HG02642 (cell line): ENCODE results near the gene PLPP6.

ENCODE experiments used
- ATAC-seq: cut with Tn5 transposase; IDR thresholded peaks from one replicate; pipeline ENCODE4 v1.9.1; 2021; ENCODE audit warnings: mild to moderate bottlenecking; ENCODE audit not compliant: unreplicated experiment, poor library complexity

PLPP6 gene

GRCh38 chr9:4661165-4661564 lies 929 bp upstream of the PLPP6 start:
- no peak for ATAC-seq

GRCh38 chr9:4661611-4662010 lies 483 bp upstream of the PLPP6 start:
- ATAC-seq: no peak

- ATAC-seq: no peak
Measured at GRCh38 chr9:4662989-4663792, 1.1 kb downstream of the PLPP6 start.

- ATAC-seq: no peak
Measured at GRCh38 chr9:4663956-4664355, 1.9 kb downstream of the PLPP6 start.

GRCh38 chr9:4665357-4665756 lies 3.3 kb downstream of the PLPP6 start:
- ATAC-seq: no peak

- peak; percentile 45 for ATAC-seq
Measured at GRCh38 chr9:4666042-4666699, 4.1 kb downstream of the PLPP6 start, which contains the start of gene SPATA6L. SPATA6L (minus strand) TSS chr9:4666480; CDS start chr9:4666250, 230 bp downstream.

GRCh38 chr9:4667681-4668080 lies 5.6 kb downstream of the PLPP6 start:
- no peak for ATAC-seq

- ATAC-seq: no peak
Measured at GRCh38 chr9:4668604-4669003, 6.5 kb downstream of the PLPP6 start.

GRCh38 chr9:4669890-4670289 lies 7.8 kb downstream of the PLPP6 start:
- no peak for ATAC-seq

- no peak for ATAC-seq
Measured at GRCh38 chr9:4670591-4670990, 8.5 kb downstream of the PLPP6 start.

- no peak for ATAC-seq
Measured at GRCh38 chr9:4671737-4672136, 9.6 kb downstream of the PLPP6 start.

- no peak for ATAC-seq
Measured at GRCh38 chr9:4674783-4675182, 12.7 kb downstream of the PLPP6 start.

GRCh38 chr9:4677392-4677791 lies 15.3 kb downstream of the PLPP6 start:
- ATAC-seq: no peak

- no peak for ATAC-seq
Measured at GRCh38 chr9:4678679-4679267, 16.7 kb downstream of the PLPP6 start.

GRCh38 chr9:4679268-4680172 lies 17.4 kb downstream of the PLPP6 start, which contains the start of gene CDC37L1:
CDC37L1 (plus strand) TSS chr9:4679569; CDS start chr9:4679768, 199 bp downstream.
- ATAC-seq: peak; percentile 96

GRCh38 chr9:4680173-4680525 lies 18.1 kb downstream of the PLPP6 start:
- ATAC-seq: no peak

GRCh38 chr9:4680750-4681149 lies 18.7 kb downstream of the PLPP6 start:
- no peak for ATAC-seq

GRCh38 chr9:4684820-4685219 lies 22.7 kb downstream of the PLPP6 start:
- no peak for ATAC-seq

GRCh38 chr9:4686112-4686511 lies 24.0 kb downstream of the PLPP6 start:
- no peak for ATAC-seq

GRCh38 chr9:4686584-4686983 lies 24.5 kb downstream of the PLPP6 start:
- ATAC-seq: no peak
